HG02610 (cell line): Measurements from ENCODE around the gene PPP4R2.
"Not testable (repeated sequence)": the region's sequence is repeated elsewhere in the genome, so short reads cannot be mapped to it uniquely, and the experiment has no call there.

Experiments used
- ATAC-seq: cut with Tn5 transposase; IDR thresholded peaks from one replicate; pipeline ENCODE4 v1.9.1; 2021; ENCODE audit warnings: mild to moderate bottlenecking, moderate library complexity; ENCODE audit not compliant: unreplicated experiment

Gene PPP4R2

DNA sequence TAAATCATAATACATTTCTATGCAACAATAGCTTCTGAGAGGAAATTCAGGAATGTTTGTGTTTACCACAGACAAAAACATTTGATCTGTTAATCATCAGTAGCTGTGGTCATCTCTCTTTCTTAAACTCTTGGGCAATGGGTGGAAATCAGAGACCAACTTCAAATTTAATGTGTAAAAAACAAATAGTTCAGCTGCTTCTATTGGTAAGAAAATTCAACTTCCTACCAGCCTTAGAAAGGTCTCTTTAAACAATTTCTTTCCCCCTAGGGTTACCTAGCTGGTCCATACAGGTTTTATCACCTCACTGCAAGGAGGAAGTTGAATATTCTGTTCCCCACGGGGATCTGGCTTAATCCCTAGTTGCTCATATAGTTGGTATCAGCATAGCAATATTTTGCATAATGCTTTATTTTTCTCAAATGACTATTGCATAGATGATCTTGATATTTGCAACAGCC is 20.3 kb upstream of the PPP4R2 start:
- ATAC-seq: no peak

- peak; percentile 58 for ATAC-seq
These were observed 19.4 kb upstream of the PPP4R2 start for GRCh38 chr3:72977060-72977808.

DNA sequence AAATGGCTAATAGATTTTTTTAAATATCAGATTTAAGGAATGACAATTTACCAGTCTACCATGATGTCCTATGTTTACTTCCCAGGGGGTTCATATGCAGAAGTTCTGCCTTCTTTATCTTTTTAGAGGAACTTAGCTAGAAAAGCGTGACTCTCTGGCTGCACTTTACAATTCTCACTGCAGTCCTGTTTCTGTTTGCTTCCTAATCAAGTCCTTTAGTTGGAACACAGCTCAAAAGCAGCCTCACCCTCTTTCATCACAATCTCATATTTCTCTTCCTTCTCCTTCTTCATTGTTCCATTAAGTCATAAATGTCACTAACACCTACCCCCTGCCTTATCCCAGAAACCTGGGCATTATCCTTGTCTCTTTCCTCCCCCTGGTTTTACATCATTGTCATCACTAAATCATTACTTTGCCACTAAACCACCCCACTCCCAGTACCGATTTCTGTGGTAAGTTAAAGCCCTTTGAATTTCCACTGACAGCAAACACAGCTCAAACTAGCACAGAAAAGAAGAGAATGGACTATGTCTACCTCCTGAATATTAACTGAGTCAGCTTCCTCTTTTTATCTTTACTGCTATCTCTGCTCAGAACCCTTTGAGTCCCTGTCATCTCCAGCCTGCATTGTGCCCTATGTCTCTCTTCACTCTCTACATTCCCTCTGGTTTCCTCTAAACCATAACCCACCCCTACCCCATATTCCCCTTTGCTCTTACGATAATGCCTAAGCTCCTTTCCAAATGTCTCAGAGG is 13.8 kb upstream of the PPP4R2 start:
- ATAC-seq: no peak

GRCh38 chr3:72985576-72985975 is 11.0 kb upstream of the PPP4R2 start:
- ATAC-seq: no peak

- no peak for ATAC-seq
These were observed 5.8 kb upstream of the PPP4R2 start for GRCh38 chr3:72990701-72991395.

GRCh38 chr3:72991522-72991921 is 5.1 kb upstream of the PPP4R2 start:
- ATAC-seq: no peak

DNA sequence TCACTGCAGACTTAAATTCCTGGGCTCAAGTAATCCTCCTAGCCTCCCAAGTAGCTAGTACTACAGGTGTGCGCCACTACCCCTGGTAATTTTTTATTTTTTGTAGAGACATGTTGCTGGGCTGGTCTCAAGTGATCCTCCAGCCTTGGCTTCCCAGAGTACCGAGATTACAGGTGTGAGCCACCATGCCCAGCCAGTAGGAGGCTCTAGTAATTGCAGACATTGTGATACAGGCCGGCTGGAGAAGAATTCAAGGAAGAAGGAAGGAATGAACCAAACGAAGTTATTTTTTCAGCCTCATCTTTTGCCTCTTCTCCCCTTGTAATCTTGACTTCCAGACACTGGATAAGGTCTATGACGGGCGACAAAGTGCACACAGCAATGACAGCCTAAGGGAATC is 3.2 kb upstream of the PPP4R2 start:
- no peak for ATAC-seq

GRCh38 chr3:72995337-72995736 is 1.3 kb upstream of the PPP4R2 start:
- ATAC-seq: no peak

DNA sequence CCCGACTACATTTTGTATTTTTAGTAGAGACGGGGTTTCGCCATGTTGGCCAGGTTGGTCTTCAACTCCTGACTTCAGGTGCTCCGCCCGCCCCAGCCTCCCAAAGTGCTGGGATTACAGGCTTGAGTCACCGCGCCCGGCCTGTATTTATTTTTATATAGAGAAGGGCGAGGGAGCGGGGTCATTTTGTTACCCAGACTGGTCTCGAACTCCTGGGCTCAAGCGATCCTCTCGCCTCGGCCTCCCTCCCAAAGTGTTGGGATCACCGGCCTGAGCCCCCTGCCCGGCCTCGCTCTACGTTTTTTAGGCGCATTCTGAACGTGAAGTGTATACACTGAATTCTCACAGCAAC is 514 bp upstream of the PPP4R2 start:
- no peak for ATAC-seq

DNA sequence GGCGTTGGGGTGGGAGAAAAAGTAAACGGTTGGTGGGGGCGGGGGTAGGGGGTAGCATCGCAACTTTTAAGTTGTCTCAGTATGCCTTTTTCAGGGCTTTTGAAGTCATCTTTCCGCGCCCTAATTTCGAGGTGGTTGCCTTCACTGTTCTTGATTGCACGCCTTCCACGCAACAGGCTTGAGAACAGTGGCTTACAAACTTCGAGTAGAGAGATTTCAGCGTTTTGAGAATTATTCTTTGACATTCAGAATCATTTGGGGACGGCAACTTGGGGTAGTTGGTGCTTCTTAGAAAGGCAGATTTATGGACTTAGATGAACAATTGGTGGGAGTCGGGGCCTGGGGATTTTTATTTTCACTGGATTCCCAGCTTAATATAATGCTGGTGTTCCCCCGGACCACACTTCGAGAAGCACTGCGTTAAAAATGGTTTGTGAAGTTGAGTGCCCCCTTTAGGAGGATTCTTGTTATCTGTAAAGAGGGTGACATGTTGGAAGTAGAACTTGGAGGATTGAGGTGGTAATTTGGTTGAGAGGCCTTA is 880 bp downstream of the PPP4R2 start:
- ATAC-seq: peak; percentile 28

GRCh38 chr3:72998466-72998865 is 1.9 kb downstream of the PPP4R2 start:
- ATAC-seq: no peak

DNA sequence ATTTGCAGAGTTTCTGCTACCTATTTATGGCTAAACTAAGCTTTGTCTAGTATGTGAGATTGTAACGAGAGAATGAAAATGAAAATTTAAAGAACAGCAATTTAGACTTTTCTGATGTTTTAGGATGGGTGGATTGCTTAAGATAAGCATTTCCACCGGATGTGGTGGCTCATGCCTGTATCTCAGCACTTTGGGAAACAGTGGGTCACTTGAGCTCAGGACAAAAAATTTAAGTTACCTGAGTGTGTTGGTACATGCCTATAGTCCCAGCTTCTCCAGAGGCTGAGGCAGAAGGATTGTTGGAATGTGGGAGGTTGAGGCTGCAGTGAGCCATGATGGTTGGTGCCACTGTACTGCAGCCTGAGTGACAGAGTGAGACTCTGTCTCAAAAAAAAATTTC is 3.3 kb downstream of the PPP4R2 start:
- no peak for ATAC-seq

DNA sequence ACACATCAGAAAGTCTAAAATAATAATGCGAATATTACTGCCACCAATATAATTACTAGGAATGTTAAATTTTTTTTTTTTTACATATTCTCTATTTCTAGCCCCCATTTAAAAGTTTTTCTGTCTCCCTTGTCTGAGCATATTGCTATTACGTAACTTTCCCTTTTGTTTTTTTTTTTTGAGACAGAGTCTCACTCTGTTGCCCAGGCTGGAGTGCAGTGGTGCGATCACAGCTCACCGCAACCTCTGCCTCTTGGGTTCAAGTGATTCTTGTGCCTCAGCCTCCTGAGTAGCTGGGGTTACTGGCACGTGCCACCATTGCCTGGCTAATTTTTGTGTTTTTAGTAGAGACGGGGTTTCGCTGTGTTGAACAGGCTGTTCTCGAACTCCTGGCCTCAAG is 6.4 kb downstream of the PPP4R2 start:
- not testable (repeated sequence) for ATAC-seq

DNA sequence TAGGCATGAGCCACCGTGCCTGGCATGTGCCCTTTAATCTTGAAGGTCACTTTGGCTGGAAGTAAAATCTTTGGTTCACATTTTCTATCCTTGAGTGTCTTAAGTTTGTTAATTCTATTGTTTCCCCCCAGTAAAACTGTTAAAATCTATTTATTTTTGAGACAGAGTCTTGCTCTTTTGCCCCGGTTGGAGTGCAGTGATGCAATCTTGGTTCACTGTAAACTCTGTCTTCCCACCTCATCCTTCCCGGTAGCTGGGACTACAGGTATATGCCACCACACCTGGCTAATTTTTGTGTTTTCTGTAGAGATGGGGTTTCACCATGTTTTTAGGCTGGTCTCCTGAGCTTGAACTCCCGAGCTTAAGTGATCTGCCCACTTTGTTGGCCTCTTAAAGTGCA is 7.7 kb downstream of the PPP4R2 start:
- ATAC-seq: no peak

DNA sequence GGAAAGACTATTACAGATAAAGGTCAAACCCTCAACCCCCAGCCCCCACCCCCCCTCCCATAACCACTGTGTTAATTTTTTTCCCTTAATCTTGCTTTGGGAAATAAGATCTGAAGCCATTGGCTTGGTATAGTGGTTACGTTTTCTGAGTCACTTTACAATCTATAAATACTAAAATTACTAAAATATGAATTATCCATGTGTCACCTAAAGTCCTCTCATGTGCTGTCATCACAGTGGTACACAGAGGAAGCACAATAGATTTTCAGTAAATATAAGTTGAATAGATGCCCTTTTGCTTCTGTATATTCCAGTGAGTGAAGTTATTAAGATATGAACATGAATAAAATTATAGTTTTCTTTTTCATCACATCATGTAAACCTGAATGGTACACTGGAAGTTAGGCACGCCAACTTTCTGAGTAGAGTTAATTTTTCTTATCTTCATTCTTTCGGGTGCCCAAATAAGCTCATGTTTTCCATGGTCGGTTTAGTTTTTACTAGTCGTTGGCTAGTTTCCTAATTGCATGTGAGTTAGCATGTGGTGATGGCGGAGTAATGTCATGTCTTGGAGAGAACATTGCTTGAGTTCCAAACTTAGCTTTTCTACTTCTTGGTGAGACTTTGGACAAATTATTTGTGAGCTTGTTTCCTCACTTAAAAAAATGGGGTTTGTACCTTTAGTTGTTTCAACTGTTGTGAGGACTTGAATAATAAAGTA is 11.5 kb downstream of the PPP4R2 start:
- no peak for ATAC-seq

DNA sequence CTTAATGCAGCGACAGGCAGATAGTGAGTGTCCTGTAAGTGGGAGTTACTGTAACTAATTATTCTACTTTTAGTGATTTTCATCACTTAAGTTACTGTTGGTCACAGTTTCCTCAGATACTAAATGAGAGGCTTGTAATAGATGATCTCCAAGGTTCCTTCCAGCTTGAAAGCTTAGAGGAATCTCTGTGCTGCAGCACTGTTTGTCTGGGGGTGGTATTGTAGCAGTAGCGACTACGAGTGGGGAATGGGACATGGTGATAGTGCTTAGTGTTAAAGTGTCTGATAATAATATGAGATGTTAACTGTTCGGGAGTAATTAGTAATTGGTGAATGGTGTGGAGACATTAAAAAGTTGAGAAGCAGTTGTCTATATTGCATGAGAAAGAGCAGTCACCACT is 12.4 kb downstream of the PPP4R2 start:
- ATAC-seq: no peak

DNA sequence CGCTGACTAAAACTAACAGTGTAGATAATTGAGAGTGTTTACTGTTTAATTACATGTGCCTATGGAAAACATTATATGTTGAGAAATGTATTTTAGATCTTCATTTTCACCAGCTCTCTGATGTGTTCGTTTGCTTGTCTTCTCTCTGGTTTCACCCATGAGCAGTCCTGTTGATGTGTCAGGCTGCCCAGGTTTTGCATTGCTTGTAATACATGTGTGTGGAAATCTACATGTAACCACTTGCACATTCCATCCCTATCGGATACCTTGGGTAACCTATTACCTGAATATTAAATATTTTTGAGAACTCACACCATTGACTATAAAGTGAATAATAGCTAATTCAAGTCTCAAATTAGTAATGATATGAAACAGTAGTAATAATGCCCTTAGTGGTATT is 13.1 kb downstream of the PPP4R2 start:
- ATAC-seq: no peak

GRCh38 chr3:73010158-73010557 is 13.5 kb downstream of the PPP4R2 start:
- ATAC-seq: no peak

DNA sequence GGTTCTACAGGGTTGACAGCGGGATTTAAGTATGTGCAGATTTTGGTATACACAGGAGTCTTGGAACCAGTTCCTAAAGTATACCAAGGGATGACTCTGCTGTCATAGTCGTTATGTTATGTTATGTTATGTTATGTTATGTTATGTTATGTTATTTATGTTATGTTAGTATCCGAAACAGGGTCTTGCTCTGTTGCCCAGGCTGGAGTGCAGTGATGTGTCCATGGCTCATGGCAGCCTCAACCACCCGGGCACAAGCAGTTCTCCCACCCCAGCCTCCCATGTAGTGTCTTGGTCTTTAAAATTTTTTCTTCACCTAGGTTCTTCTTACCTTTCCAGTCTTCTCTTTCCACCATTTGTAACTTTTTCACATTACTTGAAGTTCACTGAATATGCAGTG is 21.7 kb downstream of the PPP4R2 start:
- no peak for ATAC-seq

GRCh38 chr3:73018790-73019441 is 22.3 kb downstream of the PPP4R2 start:
- no peak for ATAC-seq
